CD4-positive, alpha-beta memory T cell (primary cell): Measurements from ENCODE around the gene IPO11. TPM values are rescaled to one million over a fixed set of nuclear protein-coding genes. Genes with fewer than 3 reads are reported as not detected.
A peak's percentile ranks its signal among the peaks of the same experiment; 100 is the strongest.

Source experiments
- CTCF ChIA-PET: fragments of 350-600 bp; sonication (Branson Sonifier 250); formaldehyde crosslinking; loops from one replicate; lab custom pipeline; 2021; ENCODE audit warnings: inconsistent platforms; ENCODE audit not compliant: partially characterized antibody; lab: Charles Lee
- POLR2A ChIA-PET: fragments of 350-600 bp; sonication (Branson Sonifier 250); formaldehyde crosslinking; loops from one replicate; lab custom pipeline; 2021; ENCODE audit not compliant: partially characterized antibody; lab: Charles Lee
- DNase-seq, 5 donors: peaks; one replicate each; pipeline versions ENCODE4 v3.0.0 to v3.0.0-alpha.2; 2020 to 2022; ENCODE audit warnings: mixed read lengths in 1 of 5
- H3K27ac ChIP-seq: one replicate; pipeline ENCODE4 v1.7.0; 2013; ENCODE audit warnings: low read depth, low read length
- H3K27me3 ChIP-seq: 2 replicates; pipeline ENCODE4 v1.7.0; 2013; ENCODE audit warnings: mild to moderate bottlenecking, low read length, moderate library complexity; ENCODE audit not compliant: insufficient read depth
- H3K36me3 ChIP-seq: 2 replicates; pipeline ENCODE4 v1.7.0; 2013; ENCODE audit warnings: mild to moderate bottlenecking, low read length, moderate library complexity; ENCODE audit not compliant: insufficient read depth
- H3K4me1 ChIP-seq: 2 replicates; pipeline ENCODE4 v1.7.0; 2013; ENCODE audit warnings: mild to moderate bottlenecking, low read length, moderate library complexity; ENCODE audit not compliant: insufficient read depth
- H3K4me3 ChIP-seq, 2 donors: one replicate each; pipeline ENCODE4 v1.7.0; 2013; ENCODE audit warnings: low read length in 2 of 2, mild to moderate bottlenecking in 1 of 2
- H3K9me3 ChIP-seq, 2 donors: one replicate each; pipeline ENCODE4 v1.7.0; 2013; ENCODE audit warnings: low read length in 2 of 2, control low read depth in 1 of 2; ENCODE audit not compliant: control insufficient read depth in 1 of 2
- H3K27ac Mint-ChIP-seq, 7 donors: one replicate each; pipeline ENCODE4 v1.8.0; 2020 to 2021; ENCODE audit warnings: mixed read lengths in 7 of 7, mild to moderate bottlenecking in 6 of 7, inconsistent platforms in 3 of 7, moderate library complexity in 3 of 7
- H3K27me3 Mint-ChIP-seq, 2 donors: one replicate each; pipeline ENCODE4 v1.8.0; 2020 to 2021; ENCODE audit warnings: mixed read lengths in 2 of 2
- H3K36me3 Mint-ChIP-seq, 2 donors: one replicate each; pipeline ENCODE4 v1.8.0; 2020 to 2021; ENCODE audit warnings: mixed read lengths in 2 of 2, inconsistent platforms in 1 of 2, mild to moderate bottlenecking in 1 of 2
- H3K4me1 Mint-ChIP-seq, 4 donors: one replicate each; pipeline ENCODE4 v1.8.0; 2020 to 2021; ENCODE audit warnings: mixed read lengths in 4 of 4, mild to moderate bottlenecking in 1 of 4
- H3K4me3 Mint-ChIP-seq, 8 donors: one replicate each; pipeline ENCODE4 v1.8.0; 2020 to 2021; ENCODE audit warnings: mixed read lengths in 8 of 8, mild to moderate bottlenecking in 7 of 8, moderate library complexity in 6 of 8, inconsistent platforms in 3 of 8
- H3K9me3 Mint-ChIP-seq, 8 donors: one replicate each; pipeline ENCODE4 v1.8.0; 2020 to 2021; ENCODE audit warnings: mixed read lengths in 8 of 8, mild to moderate bottlenecking in 5 of 8, inconsistent platforms in 3 of 8, moderate library complexity in 1 of 8
- intact Hi-C: fragments of 100-400 bp; cut with micrococcal nuclease; formaldehyde crosslinking; loops from one replicate; pipeline ENCODE4 v1.15.1; 2023
- polyA plus RNA-seq, 2 donors: library from polyadenylated mRNA; unstranded; fragments of 300-500 nt; fragmentation: Illumina TruSeq; gene quantifications; one replicate each; pipeline ENCODE4 v1.2.3, GENCODE V29; 2021
- total RNA-seq, 2 experiments: library from RNA; stranded (reverse); gene quantifications; one replicate each; pipeline ENCODE4 v1.2.3, GENCODE V29; 2021

Gene IPO11
- total RNA-seq: 10 to 100 TPM; 23.8 to 28.5 TPM
- polyA plus RNA-seq: 1 to 10 TPM; 8.1 to 8.2 TPM

GRCh38 chr5:62412549-62413329, at the start of gene IPO11:
TSS of gene IPO11 (plus strand) at chr5:62412763. CDS start at chr5:62437280, 24,517 bp downstream.
- Mint-ChIP-seq H3K27me3 (no peaks in the 10 kb centered on the region), H3K9me3 (no peaks in the 10 kb centered on the region), H3K4me3 (peak within 1 kb of the TSS; percentile 82 to 97 (median 93)), H3K36me3 (peaks cover 0 to 16% of the 10 kb centered on the region in 2 donors), H3K4me1 (peaks cover 19 to 31% (median 23%) of the 10 kb centered on the region in 4 donors), H3K27ac (peak within 1 kb of the TSS; percentile 88 to 98 (median 95))
- POLR2A ChIA-PET: interaction anchor here (0.6 to 4.0 kb wide), 11 partner anchors 9 to 1081 kb away, joined by 3 to 88 read pairs (median 3); partner anchors contain the start of genes DIMT1, KIF2A and ZSWIM6
- CTCF ChIA-PET: interaction anchor here (0.7 to 4.5 kb wide), 4 partner anchors 10 to 188 kb away, joined by 3 to 31 read pairs (median 6); partner anchors contain the start of gene DIMT1
- Histone ChIP-seq H3K4me1 (peaks cover 17% of the 10 kb centered on the region), H3K27me3 (no peaks in the 10 kb centered on the region), H3K9me3 (no peaks in the 10 kb centered on the region), H3K27ac (peak within 1 kb of the TSS; percentile 68), H3K4me3 (peak within 1 kb of the TSS; percentile 82 to 87), H3K36me3 (no peaks in the 10 kb centered on the region)
- DNase-seq: peak; percentile 98 to 99 (median 98)
- intact Hi-C loops: loop anchor here (1.0 to 5.0 kb wide), 4 partner anchors 9 to 1080 kb away; partner anchors contain the start of genes DIMT1, KIF2A, LRRC70 and ZSWIM6

- H3K27ac ChIP-seq: no peak overlapping the region
- peaks cover 40% of the 10 kb centered on the region for H3K36me3 ChIP-seq
- H3K27me3 ChIP-seq: no peaks in the 10 kb centered on the region
- H3K9me3 ChIP-seq: no peaks in the 10 kb centered on the region
- Mint-ChIP-seq H3K27ac (peak overlapping the region in 6 of 7 donors; percentile 18 to 83 (median 69)), H3K27me3 (no peaks in the 10 kb centered on the region), H3K4me1 (peaks cover 0 to 5% (median 4%) of the 10 kb centered on the region in 4 donors), H3K36me3 (peaks cover 34 to 56% of the 10 kb centered on the region in 2 donors), H3K4me3 (no peak overlapping the region), H3K9me3 (no peaks in the 10 kb centered on the region)
- ChIA-PET CTCF (interaction anchor here (1.3 to 1.4 kb wide), 2 partner anchors 17 to 77 kb away, joined by 3 read pairs; no protein-coding TSS in a partner anchor), POLR2A (no interaction called here)
- no peaks in the 10 kb centered on the region for H3K4me1 ChIP-seq
- DNase-seq: no peak
- intact Hi-C loops: no loop called here
- H3K4me3 ChIP-seq: no peak overlapping the region
Observed at GRCh38 chr5:62369039-62369438, 43.5 kb upstream of the IPO11 start.

GRCh38 chr5:62371409-62371808, 41.2 kb upstream of the IPO11 start:
- Histone ChIP-seq H3K4me3 (no peak overlapping the region), H3K4me1 (no peaks in the 10 kb centered on the region), H3K36me3 (peaks cover 32% of the 10 kb centered on the region), H3K27ac (no peak overlapping the region), H3K27me3 (no peaks in the 10 kb centered on the region), H3K9me3 (no peaks in the 10 kb centered on the region)
- Mint-ChIP-seq H3K36me3 (peaks cover 16 to 54% of the 10 kb centered on the region in 2 donors), H3K4me3 (no peak overlapping the region), H3K4me1 (peaks cover 0 to 4% (median 3%) of the 10 kb centered on the region in 4 donors), H3K9me3 (no peaks in the 10 kb centered on the region), H3K27me3 (no peaks in the 10 kb centered on the region), H3K27ac (peak overlapping the region in 3 of 7 donors; percentile 4 to 57 (median 14))
- no peak for DNase-seq
- POLR2A ChIA-PET: no interaction called here
- intact Hi-C loops: no loop called here
- CTCF ChIA-PET: no interaction called here

- H3K4me1 Mint-ChIP-seq: peaks cover 0 to 4% (median 3%) of the 10 kb centered on the region in 4 donors
- H3K4me3 Mint-ChIP-seq: no peak overlapping the region
- intact Hi-C loops: no loop called here
- no peaks in the 10 kb centered on the region for H3K9me3 Mint-ChIP-seq
- no peaks in the 10 kb centered on the region for H3K27me3 Mint-ChIP-seq
- peak overlapping the region in 4 of 7 donors; percentile 5 to 65 (median 12) for H3K27ac Mint-ChIP-seq
- H3K4me1 ChIP-seq: no peaks in the 10 kb centered on the region
- ChIA-PET CTCF (no interaction called here), POLR2A (no interaction called here)
- no peak overlapping the region for H3K27ac ChIP-seq
- H3K4me3 ChIP-seq: no peak overlapping the region
- no peak for DNase-seq
- no peaks in the 10 kb centered on the region for H3K9me3 ChIP-seq
- no peaks in the 10 kb centered on the region for H3K27me3 ChIP-seq
- H3K36me3 ChIP-seq: peaks cover 37% of the 10 kb centered on the region
- H3K36me3 Mint-ChIP-seq: peaks cover 16 to 53% of the 10 kb centered on the region in 2 donors
Observed at GRCh38 chr5:62372600-62372999, 40.0 kb upstream of the IPO11 start.

- ChIA-PET CTCF (no interaction called here), POLR2A (no interaction called here)
- Mint-ChIP-seq H3K27ac (peak overlapping the region in 2 of 7 donors; percentile 36 to 60), H3K4me3 (no peak overlapping the region), H3K9me3 (no peaks in the 10 kb centered on the region), H3K27me3 (no peaks in the 10 kb centered on the region), H3K36me3 (peaks cover 19 to 60% of the 10 kb centered on the region in 2 donors), H3K4me1 (peaks cover 0 to 4% (median 3%) of the 10 kb centered on the region in 4 donors)
- H3K36me3 ChIP-seq: peaks cover 45% of the 10 kb centered on the region
- intact Hi-C loops: no loop called here
- no peaks in the 10 kb centered on the region for H3K9me3 ChIP-seq
- no peaks in the 10 kb centered on the region for H3K4me1 ChIP-seq
- H3K4me3 ChIP-seq: no peak overlapping the region
- no peak for DNase-seq
- no peak overlapping the region for H3K27ac ChIP-seq
- H3K27me3 ChIP-seq: no peaks in the 10 kb centered on the region
Observed at GRCh38 chr5:62373382-62373781, 39.2 kb upstream of the IPO11 start.

GRCh38 chr5:62374090-62374489, 38.5 kb upstream of the IPO11 start:
- Histone ChIP-seq H3K4me3 (no peak overlapping the region), H3K9me3 (no peaks in the 10 kb centered on the region), H3K36me3 (peaks cover 49% of the 10 kb centered on the region), H3K4me1 (no peaks in the 10 kb centered on the region), H3K27ac (no peak overlapping the region), H3K27me3 (no peaks in the 10 kb centered on the region)
- POLR2A ChIA-PET: no interaction called here
- intact Hi-C loops: no loop called here
- DNase-seq: no peak
- no peaks in the 10 kb centered on the region for H3K9me3 Mint-ChIP-seq
- H3K27ac Mint-ChIP-seq: peak overlapping the region in 2 of 7 donors; percentile 41 to 60
- no peak overlapping the region for H3K4me3 Mint-ChIP-seq
- peaks cover 0 to 4% (median 1%) of the 10 kb centered on the region in 4 donors for H3K4me1 Mint-ChIP-seq
- H3K36me3 Mint-ChIP-seq: peaks cover 21 to 62% of the 10 kb centered on the region in 2 donors
- CTCF ChIA-PET: no interaction called here
- H3K27me3 Mint-ChIP-seq: no peaks in the 10 kb centered on the region

- H3K36me3 ChIP-seq: peaks cover 55% of the 10 kb centered on the region
- H3K4me1 Mint-ChIP-seq: peaks cover 0 to 2% (median under 1%) of the 10 kb centered on the region in 4 donors
- H3K36me3 Mint-ChIP-seq: peaks cover 23 to 68% of the 10 kb centered on the region in 2 donors
- intact Hi-C loops: no loop called here
- no peaks in the 10 kb centered on the region for H3K27me3 Mint-ChIP-seq
- H3K27ac Mint-ChIP-seq: peak overlapping the region in 1 of 7 donors; percentile 35
- no peak overlapping the region for H3K4me3 Mint-ChIP-seq
- DNase-seq: no peak
- CTCF ChIA-PET: no interaction called here
- H3K4me3 ChIP-seq: no peak overlapping the region
- no peaks in the 10 kb centered on the region for H3K9me3 Mint-ChIP-seq
- H3K27me3 ChIP-seq: no peaks in the 10 kb centered on the region
- POLR2A ChIA-PET: no interaction called here
- no peak overlapping the region for H3K27ac ChIP-seq
- no peaks in the 10 kb centered on the region for H3K4me1 ChIP-seq
- H3K9me3 ChIP-seq: no peaks in the 10 kb centered on the region
Observed at GRCh38 chr5:62375627-62376026, 36.9 kb upstream of the IPO11 start.
